Rectal smooth muscle tissue (tissue), 1 donor: ENCODE results near the gene IL6R.
"Not testable (repeated sequence)": the region's sequence is repeated elsewhere in the genome, so short reads cannot be mapped to it uniquely, and the experiment has no call there.

Experiments used
- H3K27ac ChIP-seq: one replicate; pipeline ENCODE4 v1.7.0; 2013; ENCODE audit warnings: low read depth, low read length, inconsistent platforms
- H3K27me3 ChIP-seq: one replicate; pipeline ENCODE4 v1.7.0; 2013; ENCODE audit warnings: low read length; ENCODE audit not compliant: control insufficient read depth, insufficient read depth
- H3K36me3 ChIP-seq: one replicate; pipeline ENCODE4 v1.7.0; 2013; ENCODE audit warnings: low read length; ENCODE audit not compliant: control insufficient read depth, insufficient read depth
- H3K4me1 ChIP-seq: one replicate; pipeline ENCODE4 v1.7.0; 2013; ENCODE audit warnings: low read length; ENCODE audit not compliant: control insufficient read depth, insufficient read depth
- H3K4me3 ChIP-seq: one replicate; pipeline ENCODE4 v1.7.0; 2013; ENCODE audit warnings: low read length
- H3K9ac ChIP-seq: one replicate; pipeline ENCODE4 v1.7.0; 2013; ENCODE audit warnings: low read length

IL6R gene

GRCh38 chr1:154404984-154405746, at the start of gene IL6R:
Gene IL6R, plus strand, starts transcription at chr1:154405343. Its CDS starts 287 bp downstream, at chr1:154405630.
- Histone ChIP-seq H3K27me3 (no peaks in the 10 kb centered on the region), H3K9ac (peak within 1 kb of the TSS; percentile 97), H3K4me1 (peaks cover 36% of the 10 kb centered on the region), H3K36me3 (no peaks in the 10 kb centered on the region), H3K4me3 (peak within 1 kb of the TSS; percentile 92), H3K27ac (peak within 1 kb of the TSS; percentile 98)

DNA sequence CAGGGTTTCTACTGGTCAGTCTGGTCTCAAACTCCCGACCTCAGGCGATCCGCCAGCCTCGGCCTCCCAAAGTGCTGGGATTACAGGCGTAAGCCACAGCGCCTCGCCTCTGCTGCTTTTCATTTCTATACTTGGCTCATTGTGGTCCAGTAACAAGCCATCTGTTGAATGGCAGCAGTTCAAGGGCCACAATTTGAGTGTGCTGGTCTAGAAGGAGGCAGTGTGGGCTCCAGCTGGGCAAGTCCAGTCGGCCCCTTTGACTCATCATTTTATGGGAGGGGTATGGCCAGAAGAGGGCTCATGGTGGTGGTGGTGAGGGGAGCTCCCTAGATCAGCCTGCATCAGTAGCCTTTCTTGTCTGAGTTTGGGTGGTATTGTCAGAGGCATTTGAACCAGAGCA, 46.6 kb upstream of the IL6R start:
- Histone ChIP-seq H3K27ac (no peak overlapping the region), H3K27me3 (no peaks in the 10 kb centered on the region), H3K4me1 (no peaks in the 10 kb centered on the region), H3K9ac (no peak overlapping the region), H3K36me3 (no peaks in the 10 kb centered on the region), H3K4me3 (no peak overlapping the region)

DNA sequence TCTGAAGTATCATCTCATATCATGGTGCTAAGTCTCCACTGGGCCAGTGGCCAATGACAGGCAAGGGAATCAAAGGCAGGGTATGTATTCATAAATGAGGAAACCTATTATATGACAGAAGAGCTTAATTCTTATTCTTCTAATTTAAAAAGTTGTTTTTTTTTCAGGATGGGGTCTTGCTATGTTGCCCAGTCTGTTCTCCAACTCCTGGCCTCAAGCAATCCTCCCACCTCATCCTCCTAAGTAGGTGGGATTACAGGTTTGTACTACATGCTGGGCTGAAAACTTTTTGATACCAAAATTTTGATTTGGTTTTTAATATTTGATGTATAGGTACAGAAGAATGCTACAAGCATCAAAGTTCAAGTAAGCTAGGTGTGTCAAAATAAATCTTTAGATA, 44.9 kb upstream of the IL6R start:
- Histone ChIP-seq H3K27me3 (no peaks in the 10 kb centered on the region), H3K4me3 (no peak overlapping the region), H3K27ac (no peak overlapping the region), H3K4me1 (no peaks in the 10 kb centered on the region), H3K9ac (no peak overlapping the region), H3K36me3 (no peaks in the 10 kb centered on the region)

- not testable (repeated sequence) for H3K36me3 ChIP-seq, H3K27ac ChIP-seq, H3K9ac ChIP-seq, H3K27me3 ChIP-seq, H3K4me1 ChIP-seq, H3K4me3 ChIP-seq
Measured at GRCh38 chr1:154360881-154361280, 44.3 kb upstream of the IL6R start.

GRCh38 chr1:154361357-154361756, 43.8 kb upstream of the IL6R start:
- no peak overlapping the region for H3K9ac ChIP-seq
- no peaks in the 10 kb centered on the region for H3K4me1 ChIP-seq
- no peaks in the 10 kb centered on the region for H3K36me3 ChIP-seq
- H3K4me3 ChIP-seq, result no peak overlapping the region
- H3K27me3 ChIP-seq, result no peaks in the 10 kb centered on the region
- H3K27ac ChIP-seq, result no peak overlapping the region

GRCh38 chr1:154371436-154371835, 33.7 kb upstream of the IL6R start:
- no peaks in the 10 kb centered on the region for H3K36me3 ChIP-seq
- no peaks in the 10 kb centered on the region for H3K27me3 ChIP-seq
- H3K27ac ChIP-seq, result no peak overlapping the region
- H3K4me3 ChIP-seq, result no peak overlapping the region
- H3K9ac ChIP-seq, result no peak overlapping the region
- H3K4me1 ChIP-seq, result no peaks in the 10 kb centered on the region

- H3K27me3 ChIP-seq, H3K27ac ChIP-seq, H3K9ac ChIP-seq, H3K36me3 ChIP-seq, H3K4me3 ChIP-seq, H3K4me1 ChIP-seq: not testable (repeated sequence)
Measured at GRCh38 chr1:154373777-154374357, 31.3 kb upstream of the IL6R start.

- H3K27me3 ChIP-seq, result no peaks in the 10 kb centered on the region
- no peaks in the 10 kb centered on the region for H3K36me3 ChIP-seq
- H3K4me1 ChIP-seq, result no peaks in the 10 kb centered on the region
- H3K27ac ChIP-seq, result no peak overlapping the region
- H3K4me3 ChIP-seq, result no peak overlapping the region
- no peak overlapping the region for H3K9ac ChIP-seq
Measured at GRCh38 chr1:154379301-154379700, 25.8 kb upstream of the IL6R start.

- H3K4me3 ChIP-seq, result no peak overlapping the region
Measured at GRCh38 chr1:154384650-154385489, 20.3 kb upstream of the IL6R start.

DNA sequence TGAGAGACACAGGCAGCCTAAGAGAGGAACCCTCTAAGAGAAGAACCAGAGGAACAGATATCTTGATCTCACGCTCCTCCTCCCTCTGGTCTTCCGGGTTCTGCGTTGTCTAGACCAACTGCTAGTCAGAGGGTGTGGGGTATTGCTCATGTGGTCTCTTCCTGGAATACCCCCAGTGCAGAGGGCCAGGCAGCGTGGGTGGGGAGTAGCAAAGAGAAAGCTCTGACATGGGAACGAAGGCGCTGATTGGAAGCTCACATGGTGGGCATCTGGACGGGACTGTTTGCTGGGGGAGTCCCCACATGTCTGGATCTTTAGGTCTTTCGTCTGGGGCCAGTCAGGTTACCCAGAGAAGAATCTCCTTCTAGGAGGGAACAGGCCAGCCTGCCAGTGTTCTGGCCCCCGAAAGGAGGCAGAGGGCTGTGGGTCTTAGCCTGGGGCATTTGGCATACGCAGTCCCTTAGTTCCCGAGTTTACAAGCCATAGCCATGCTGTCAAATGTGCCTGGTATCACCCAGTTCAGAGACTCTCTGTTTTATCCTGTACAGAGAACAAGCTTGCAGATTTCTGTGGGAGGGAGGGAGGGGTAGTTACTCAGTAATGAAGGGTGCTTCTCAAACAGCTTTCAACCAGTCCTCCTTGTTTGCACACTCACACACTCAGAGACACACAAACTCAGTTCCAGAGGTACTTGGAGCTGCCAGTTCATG, 18.3 kb upstream of the IL6R start:
- Histone ChIP-seq H3K27ac (no peak overlapping the region), H3K4me3 (peak overlapping the region; percentile 13), H3K4me1 (no peaks in the 10 kb centered on the region), H3K36me3 (no peaks in the 10 kb centered on the region), H3K9ac (peak overlapping the region; percentile 30), H3K27me3 (no peaks in the 10 kb centered on the region)

More at GRCh38 chr1:154384650-154385489, 20.3 kb upstream of the IL6R start:
- no peak overlapping the region for H3K9ac ChIP-seq
- H3K27ac ChIP-seq, result no peak overlapping the region
- H3K4me1 ChIP-seq, result no peaks in the 10 kb centered on the region
- no peaks in the 10 kb centered on the region for H3K27me3 ChIP-seq
- H3K36me3 ChIP-seq, result no peaks in the 10 kb centered on the region

GRCh38 chr1:154391086-154391770, 13.9 kb upstream of the IL6R start:
- Histone ChIP-seq H3K27ac (no peak overlapping the region), H3K36me3 (no peaks in the 10 kb centered on the region), H3K9ac (no peak overlapping the region), H3K4me1 (no peaks in the 10 kb centered on the region), H3K27me3 (no peaks in the 10 kb centered on the region), H3K4me3 (no peak overlapping the region)

DNA sequence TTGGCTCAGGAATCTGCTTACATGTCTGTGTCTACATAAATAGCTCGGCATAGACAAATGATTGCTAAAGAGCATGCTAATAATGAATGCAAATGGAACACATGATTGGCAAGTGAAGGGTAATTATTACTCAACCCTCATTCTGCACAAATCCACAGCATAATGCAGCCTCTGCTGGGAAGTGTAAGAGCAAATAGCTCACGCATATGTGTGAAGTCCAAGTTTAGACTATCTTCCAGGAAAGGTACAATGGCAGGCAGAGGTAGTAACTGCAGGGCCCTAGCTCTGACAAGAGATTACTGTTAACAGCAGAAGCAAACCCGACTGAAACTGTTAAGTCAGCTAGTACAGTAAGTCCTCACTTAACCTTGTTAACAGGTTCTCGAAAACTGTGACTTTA, 7.0 kb upstream of the IL6R start:
- Histone ChIP-seq H3K4me1 (no peaks in the 10 kb centered on the region), H3K27ac (no peak overlapping the region)

More for the DNA sequence above, 7.0 kb upstream of the IL6R start:
- H3K4me3 ChIP-seq, result no peak overlapping the region
- H3K27me3 ChIP-seq, result no peaks in the 10 kb centered on the region
- no peaks in the 10 kb centered on the region for H3K36me3 ChIP-seq
- H3K9ac ChIP-seq, result no peak overlapping the region
